PFSK-1 (cell line): Measurements from ENCODE around the gene HPCAL1.

Experiments
- FOXP2 ChIP-seq: optimal IDR thresholded peaks from 2 replicates; pipeline ENCODE3; 2011; ENCODE audit warnings: borderline replicate concordance, control low read depth, inconsistent platforms; ENCODE audit not compliant: insufficient read depth; ENCODE audit errors: extremely low read length, extremely low read depth
- POLR2AphosphoS5 ChIP-seq: IDR thresholded peaks from 2 replicates; pipeline ENCODE4 v1.6.1; 2012; ENCODE audit warnings: low read depth, mild to moderate bottlenecking, control low read depth, low read length, moderate library complexity
- REST ChIP-seq, 2 experiments: IDR thresholded peaks; 2 replicates each; pipeline versions ENCODE4 v1.6.1 to v1.8.0; 2011 to 2012; ENCODE audit warnings: low read depth in 2 of 2, low read length in 2 of 2, control low read depth in 1 of 2, inconsistent platforms in 1 of 2, mild to moderate bottlenecking in 1 of 2, moderate library complexity in 1 of 2; ENCODE audit not compliant: insufficient read depth in 1 of 2
- SIN3A ChIP-seq: IDR thresholded peaks from 2 replicates; pipeline ENCODE4 v1.6.1; 2012; ENCODE audit warnings: mild to moderate bottlenecking, low read length, moderate library complexity, borderline replicate concordance; ENCODE audit not compliant: insufficient read depth
- TAF1 ChIP-seq: IDR thresholded peaks from 2 replicates; pipeline ENCODE4 v1.6.1; 2012; ENCODE audit warnings: low read length, control low read depth, borderline replicate concordance; ENCODE audit not compliant: insufficient read depth

HPCAL1 gene

GRCh38 chr2:10444463-10444862, 141.8 kb downstream of the HPCAL1 start:
- no peak for TF ChIP-seq REST (IDR thresholded peaks at IDR 0.05; ENCODE audit: insufficient read depth in 1 of 2, low read depth in 2 of 2, low read length in 2 of 2)
- no peak for TF ChIP-seq SIN3A
- TF ChIP-seq FOXP2: no peak
- TF ChIP-seq TAF1: no peak
- no peak for TF ChIP-seq POLR2AphosphoS5

GRCh38 chr2:10446631-10447030, 143.9 kb downstream of the HPCAL1 start:
- TF ChIP-seq POLR2AphosphoS5 (no peak), SIN3A (no peak), FOXP2 (no peak), TAF1 (no peak), REST (IDR thresholded peaks at IDR 0.05; ENCODE audit: insufficient read depth in 1 of 2, low read depth in 2 of 2, low read length in 2 of 2) (no peak)

GRCh38 chr2:10447300-10447894, 144.7 kb downstream of the HPCAL1 start:
- no peak for TF ChIP-seq REST (IDR thresholded peaks at IDR 0.05; ENCODE audit: insufficient read depth in 1 of 2, low read depth in 2 of 2, low read length in 2 of 2)
- no peak for TF ChIP-seq FOXP2
- TF ChIP-seq POLR2AphosphoS5: no peak
- no peak for TF ChIP-seq TAF1
- no peak for TF ChIP-seq SIN3A

- TF ChIP-seq SIN3A (no peak), POLR2AphosphoS5 (0 out of 2 replicates have a peak, but pooled peaks have one; percentile 30), TAF1 (no peak), FOXP2 (peak; percentile 10), REST (IDR thresholded peaks at IDR 0.05; ENCODE audit: insufficient read depth in 1 of 2, low read depth in 2 of 2, low read length in 2 of 2) (no peak)
Measured at GRCh38 chr2:10447895-10448575, 145.3 kb downstream of the HPCAL1 start, which contains the start of gene ODC1. Gene ODC1 (minus strand): TSS chr2:10448327. CDS start chr2:10445032, 3,295 bp downstream.
